HG03558 (cell line): ENCODE data around the gene STX17.
"Not testable (repeated sequence)": the region's sequence is repeated elsewhere in the genome, so short reads cannot be mapped to it uniquely, and the experiment has no call there.

Experiments used
- ATAC-seq: cut with Tn5 transposase; IDR thresholded peaks from one replicate; pipeline ENCODE4 v1.9.1; 2021; ENCODE audit warnings: moderate number of reproducible peaks; ENCODE audit not compliant: unreplicated experiment; ENCODE audit errors: extremely low read depth

STX17 gene

DNA sequence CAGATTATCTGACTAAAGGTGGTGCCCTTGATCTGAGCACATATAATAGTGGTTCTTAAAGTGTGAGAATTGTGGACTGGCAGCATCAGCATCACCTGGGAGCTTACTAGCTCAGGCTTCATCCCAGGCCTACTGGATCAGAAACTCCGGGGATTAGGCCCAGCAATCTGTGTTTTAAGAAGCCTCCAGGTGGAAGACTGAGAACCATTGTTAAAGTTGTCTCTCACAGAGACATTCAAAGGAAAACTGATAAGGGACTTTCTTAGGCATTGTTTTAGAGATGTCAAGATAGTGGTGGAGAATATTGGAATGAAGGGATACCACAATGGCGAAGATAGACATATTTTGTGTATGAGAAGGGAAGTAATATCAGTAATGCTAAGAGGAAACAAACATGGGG, 59.5 kb downstream of the STX17 start:
- ATAC-seq: no peak

DNA sequence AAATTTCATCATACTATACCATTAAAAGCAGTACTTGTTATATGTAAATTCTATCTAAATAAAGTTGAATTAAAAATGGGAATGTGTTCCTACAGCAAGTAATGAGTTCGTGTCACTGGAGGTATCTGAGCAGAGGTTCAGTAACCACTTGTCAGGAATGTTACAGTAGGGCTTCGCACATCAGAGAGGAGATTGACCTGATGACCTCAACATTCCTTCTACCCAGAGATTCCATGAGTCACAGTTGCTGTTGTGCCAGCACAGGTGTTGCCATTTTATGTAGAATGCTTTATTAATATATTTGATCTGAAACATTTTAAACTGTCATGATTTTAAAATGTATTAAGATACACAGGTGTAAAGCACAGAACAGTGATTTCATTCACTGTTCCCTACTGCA, 60.3 kb downstream of the STX17 start:
- ATAC-seq: no peak

DNA sequence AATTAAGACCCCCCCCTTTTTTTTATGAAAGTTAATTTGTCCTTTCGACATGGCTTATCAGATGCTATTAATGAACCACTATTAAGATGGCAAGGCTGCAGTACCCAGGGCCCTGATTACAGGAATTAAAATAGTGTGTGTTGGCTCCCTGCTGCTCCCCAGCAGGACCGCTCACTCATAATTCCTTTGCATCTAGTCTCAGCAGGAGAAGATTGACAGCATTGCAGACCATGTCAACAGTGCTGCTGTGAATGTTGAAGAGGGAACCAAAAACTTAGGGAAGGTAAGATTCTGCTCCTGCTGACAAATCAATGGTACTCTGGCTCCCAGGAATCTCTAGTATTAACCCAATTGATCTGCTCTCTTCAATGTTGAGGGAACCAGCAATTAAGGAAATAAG, 61.0 kb downstream of the STX17 start:
- ATAC-seq: no peak

DNA sequence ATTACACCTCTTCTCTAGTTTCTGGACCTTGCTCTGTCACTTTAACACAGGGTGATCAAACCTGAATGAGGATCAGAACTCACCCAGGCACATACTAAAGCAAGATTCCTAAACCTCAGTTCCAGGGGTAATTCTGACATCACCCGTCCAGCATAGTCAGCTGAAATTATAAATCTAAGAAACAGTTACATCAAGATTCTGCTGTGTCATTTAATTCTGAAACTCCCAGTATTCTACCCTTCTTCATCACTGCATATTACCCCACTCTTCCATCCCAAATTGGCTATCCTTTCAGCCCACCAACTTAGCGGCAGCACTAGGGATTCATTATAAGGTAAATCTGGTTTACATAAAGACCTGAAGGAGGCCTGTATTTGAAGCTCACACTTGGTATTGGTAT, 64.0 kb downstream of the STX17 start:
- ATAC-seq: no peak

DNA sequence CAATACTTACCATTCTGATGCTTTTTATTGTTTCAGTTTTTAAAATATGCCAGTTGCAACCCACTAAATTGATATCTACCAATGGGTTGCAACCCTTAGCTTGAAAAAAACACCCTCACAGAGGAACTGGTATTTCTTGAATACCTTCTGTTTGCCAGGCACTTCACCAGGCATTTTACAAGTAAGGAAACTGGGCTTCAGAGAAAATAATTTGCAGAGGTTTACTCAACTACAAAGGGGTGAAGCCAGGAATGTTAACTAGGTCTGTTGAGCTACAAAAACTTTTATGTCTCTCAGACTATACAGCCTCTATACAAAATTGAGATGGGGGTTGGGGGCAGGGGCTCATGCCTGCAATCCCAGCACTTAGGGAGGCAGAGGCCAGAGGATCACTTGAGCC, 65.0 kb downstream of the STX17 start:
- no peak for ATAC-seq

DNA sequence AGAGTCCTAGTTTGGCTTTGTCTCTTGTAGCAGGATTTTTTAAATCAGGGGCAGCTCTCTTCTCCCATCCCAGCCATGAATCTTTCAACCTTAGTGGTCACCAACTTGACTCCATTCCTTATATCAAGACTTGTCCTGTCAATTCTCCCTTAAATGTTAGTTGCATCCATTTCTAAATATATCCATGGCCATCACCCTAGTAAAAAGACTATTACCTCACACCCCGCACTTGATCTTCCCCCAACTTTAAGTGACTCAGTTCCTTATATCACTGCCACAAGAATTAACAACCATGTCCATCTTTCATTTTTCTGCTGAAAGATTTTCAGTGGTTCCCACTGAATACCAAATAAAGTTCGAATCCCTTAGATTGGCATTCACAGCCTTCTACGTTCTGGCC, 67.0 kb downstream of the STX17 start:
- no peak for ATAC-seq

DNA sequence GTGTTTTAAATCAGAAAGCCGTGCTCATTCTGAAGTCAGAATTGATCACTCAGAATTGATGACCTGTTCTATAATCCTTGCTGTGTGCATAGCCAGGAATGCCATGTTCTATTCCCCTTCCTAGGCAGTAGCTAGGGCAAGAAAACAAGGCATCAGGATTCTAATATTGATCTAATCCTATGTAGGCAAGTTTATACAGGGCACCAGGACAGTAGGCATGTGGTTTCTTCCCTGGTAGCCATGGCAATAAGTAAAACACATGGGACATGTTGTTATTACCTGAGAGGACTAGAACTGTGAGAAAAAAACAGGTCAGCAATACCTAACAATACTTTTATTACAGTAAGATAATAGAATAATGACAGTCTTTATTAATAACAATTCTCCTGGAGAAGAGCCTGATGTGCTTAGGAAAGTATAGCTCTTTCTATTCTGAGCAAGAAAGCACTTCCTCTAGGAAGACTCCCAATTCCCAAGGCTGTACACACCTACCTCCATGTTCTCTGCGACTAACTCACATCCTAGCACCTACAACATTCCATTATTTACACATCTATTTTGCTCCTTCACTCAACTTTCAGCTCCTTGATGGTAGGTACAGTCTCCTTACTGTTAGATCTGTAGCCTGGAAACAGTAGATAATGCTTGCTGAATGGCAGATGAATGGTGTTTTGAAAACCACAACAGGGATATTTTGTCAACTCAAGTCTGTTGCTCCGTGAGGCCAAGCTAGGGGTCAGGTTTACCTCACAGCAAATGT, 70.8 kb downstream of the STX17 start:
- no peak for ATAC-seq

DNA sequence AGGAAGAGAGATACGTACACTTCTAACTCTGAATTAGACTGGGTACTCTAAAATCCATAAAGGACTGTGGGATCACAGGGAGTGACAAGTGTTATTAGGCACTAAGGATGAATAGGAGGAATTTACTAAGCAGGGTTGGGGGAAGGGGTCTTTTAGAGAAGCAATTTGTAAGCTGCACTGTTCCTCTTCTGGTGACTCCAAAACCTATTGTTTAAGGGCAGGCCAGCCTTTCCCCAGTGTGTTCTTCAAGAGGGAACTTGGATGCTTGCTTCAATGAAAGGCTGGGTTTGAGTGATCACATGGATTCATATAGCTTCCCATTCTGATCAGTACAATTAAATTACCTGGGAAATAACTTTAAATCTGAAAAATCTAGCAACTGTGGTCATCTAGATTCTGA, 71.8 kb downstream of the STX17 start:
- no peak for ATAC-seq

DNA sequence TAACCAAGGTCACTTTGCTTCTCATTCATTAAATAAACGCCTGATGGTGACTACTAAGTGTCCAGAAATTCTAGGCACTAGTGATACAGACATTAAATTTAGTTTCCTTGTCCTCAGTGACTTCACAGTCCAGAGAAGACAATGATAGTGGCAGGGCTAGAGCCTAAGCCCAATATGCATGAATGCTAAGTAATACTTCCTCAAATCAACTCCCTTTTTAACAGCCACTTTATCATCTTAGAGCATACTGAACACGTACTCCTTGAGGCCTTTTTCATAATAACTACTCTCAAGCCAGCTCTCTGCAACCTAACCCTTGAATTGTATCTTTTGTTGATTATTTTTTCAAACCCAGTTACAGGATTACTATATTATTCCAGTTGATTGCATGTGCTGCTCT, 74.1 kb downstream of the STX17 start:
- no peak for ATAC-seq

DNA sequence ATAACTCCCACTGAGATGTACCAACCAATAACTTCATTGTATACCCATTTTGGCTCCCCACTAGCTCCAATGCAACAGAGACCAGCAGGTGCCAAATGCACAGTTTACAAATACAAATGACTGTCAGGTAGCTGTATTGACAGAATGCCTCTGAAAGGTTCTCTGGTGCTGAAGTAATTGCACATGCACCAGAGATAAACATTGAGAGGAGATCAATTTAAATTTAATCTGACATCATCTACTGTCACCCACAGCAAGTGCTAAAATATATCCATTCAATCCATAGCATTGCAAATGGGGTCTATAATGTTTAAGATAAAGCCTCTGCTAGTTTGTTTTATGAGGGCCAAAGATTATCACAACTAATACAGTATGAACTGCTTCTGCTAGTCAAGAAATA, 80.2 kb downstream of the STX17 start:
- ATAC-seq: no peak

DNA sequence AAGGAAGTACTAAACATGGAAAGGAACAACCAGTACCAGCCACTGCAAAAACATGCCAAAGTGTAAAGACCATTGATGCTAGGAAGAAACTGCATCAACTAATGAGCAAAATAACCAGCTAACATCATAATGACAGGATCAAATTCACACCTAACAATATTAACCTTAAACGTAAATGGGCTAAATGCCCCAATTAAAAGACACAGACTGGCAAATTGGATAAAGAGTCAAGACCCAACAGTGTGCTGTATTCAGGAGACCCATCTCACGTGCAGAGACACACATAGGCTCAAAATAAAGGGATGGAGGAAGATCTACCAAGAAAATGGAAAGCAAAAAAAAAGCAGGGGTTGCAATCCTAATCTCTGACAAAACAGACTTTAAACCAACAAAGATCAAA, 84.1 kb downstream of the STX17 start:
- ATAC-seq: not testable (repeated sequence)

DNA sequence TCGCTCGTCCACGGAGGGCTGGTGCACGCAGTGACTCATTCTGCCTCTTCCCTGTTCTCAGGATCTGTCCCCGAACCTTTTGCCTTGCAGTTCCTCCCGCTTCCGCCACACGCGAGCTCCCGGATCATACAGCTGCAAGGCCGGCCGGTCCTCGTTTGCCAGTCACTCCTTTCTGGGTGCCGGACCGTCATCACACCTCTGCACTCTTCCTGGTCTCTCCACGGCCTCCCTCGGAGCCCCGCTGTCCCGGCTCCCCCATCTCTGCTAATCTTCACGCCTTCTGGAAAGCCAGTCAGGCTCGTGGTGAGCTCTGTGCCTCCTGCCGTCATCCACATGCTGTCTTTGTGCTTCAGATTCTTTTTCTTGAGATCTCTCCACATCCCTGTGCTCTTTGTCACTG, 91.8 kb downstream of the STX17 start:
- no peak for ATAC-seq

DNA sequence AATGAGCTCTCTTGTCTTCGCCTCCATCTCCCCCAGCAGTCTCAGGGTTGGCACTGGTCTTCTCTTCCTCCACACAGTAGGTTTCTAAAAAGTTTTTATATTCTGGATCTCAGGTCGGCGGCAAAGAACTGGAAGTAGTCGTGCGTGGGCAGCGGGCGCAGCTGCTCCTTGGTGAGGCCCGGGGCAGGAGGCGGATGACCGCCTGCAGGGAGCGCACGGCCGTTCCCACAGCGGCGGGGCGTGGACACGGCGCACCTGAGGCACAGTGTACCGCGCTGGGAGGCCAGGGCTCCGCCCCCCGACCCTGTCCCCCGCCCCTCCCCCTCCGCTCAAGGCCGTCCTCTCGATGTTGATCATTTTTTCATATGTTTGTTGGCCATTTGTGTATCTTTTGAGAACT, 92.4 kb downstream of the STX17 start:
- ATAC-seq: no peak

DNA sequence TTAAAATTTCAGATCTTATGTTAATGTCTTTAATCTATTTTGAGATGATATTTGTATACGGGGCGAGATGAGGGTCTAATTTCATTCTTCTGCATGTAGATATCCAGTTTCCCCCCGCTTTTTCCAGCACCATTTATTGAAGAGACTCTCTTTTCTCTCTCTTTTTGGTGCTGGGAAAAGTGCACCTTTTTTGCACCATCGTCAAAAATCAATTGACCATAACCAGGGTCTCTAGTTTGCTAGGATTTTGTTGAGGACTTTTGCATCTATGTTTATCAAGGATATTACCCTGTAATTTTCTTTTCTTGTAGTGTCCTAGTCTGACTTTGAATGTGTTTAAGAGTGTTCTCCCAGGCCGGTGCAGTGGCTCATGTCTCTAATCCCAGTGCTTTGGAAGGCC, 93.3 kb downstream of the STX17 start:
- ATAC-seq: no peak

DNA sequence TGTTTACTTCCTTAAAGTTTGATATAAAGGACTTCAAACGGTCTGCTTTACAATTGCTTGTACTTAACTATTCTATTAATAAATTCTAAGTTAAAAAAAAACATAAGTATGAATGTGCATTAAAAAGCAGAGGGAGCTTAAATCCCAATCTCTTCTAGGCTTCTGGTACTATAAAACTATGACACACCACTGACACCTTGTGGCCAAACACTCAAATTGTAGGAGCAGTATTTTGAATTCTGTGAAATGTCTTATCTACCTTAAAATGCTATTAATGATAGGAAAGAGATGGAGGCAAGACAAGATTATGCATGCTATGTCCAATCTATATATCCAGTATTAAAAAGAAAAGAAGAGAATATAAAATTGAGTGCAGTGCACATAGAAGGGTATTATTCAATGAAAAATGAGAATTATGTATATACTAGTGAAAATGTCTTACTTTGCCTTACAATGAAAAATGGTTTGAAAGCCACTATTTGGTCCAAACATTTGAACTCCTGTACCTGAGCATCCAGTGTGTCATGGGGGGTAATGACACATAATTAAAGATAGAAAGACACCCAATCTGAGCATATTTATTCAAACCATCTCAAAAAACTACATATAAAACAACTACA, 104.7 kb downstream of the STX17 start:
- no peak for ATAC-seq

DNA sequence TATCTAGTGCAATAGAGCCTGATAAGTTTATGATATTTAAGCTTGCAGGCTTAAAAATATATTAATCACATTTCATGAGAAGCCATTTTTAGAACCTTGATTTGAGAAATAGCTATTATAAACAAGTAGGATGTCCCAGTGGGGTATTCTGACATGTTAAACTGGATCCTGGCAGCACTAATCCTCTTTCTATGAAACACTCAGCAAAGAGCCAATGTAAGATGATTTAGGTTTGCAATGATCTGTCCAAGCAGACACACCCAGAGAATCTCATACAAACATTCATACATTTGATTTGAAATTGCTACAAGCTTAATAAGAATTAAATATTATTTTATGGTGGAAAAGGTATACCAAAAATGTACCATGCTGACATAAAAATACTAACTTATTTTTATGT, 105.8 kb downstream of the STX17 start:
- ATAC-seq: no peak

DNA sequence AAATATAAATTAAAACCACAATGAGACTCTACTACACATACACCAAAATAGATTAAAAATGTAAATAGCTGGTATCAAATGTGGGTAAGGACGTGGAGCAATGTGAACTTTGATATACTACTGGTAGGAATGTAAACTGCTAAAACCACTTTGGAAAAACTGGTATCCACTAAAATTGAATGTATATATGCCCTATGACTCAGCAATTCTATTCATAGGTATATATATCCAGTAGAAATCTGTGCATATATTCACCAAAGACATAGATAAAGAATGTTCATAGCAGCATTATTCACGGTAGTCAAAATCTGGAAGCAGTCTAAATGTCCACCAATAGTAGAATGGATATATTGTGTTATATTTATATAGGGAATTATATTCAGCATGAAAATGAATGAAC, 107.1 kb downstream of the STX17 start:
- no peak for ATAC-seq

DNA sequence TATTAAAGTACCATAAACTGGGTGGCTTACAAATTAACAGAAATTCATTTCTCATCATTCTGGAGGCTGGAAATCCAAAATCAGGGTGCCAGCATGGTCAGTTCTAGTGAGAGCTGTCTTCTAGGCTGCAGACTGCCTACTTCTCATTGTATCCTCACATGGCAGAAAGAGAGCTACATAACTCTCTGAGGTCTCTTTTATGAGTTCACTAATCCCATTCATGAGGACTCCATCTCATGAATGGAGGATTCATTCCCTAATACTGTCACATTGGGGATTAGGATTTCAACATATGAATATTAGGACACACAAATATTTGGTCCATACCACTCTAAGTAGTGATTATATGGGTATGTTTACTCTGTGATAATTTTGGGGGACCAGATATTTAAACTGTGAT, 108.4 kb downstream of the STX17 start:
- ATAC-seq: no peak

DNA sequence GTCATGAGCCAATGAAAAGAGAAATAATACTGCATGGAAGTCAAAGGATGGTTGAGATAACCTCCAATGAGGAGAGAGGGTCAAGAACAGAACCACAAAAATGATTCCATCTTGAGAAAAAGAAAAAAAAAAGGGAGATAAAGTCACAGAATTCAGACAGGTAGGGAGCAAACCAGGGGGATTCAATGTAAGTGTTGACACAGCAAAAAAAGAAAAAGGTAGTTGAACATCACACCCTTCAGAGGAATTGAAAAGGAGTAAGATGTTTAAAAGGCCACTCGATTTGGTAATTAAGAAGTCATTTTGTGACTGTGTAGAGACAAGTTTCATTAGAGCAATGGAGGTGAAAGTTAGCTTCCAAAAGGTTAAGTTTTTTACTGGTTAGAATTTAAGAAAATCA, 113.1 kb downstream of the STX17 start:
- no peak for ATAC-seq
